ENCODE results near the gene NELL1.

NELL1 gene

GRCh38 chr11:20966489-20966888 is 297.1 kb downstream of the NELL1 start:
- DNase-seq (ENCODE audit: low spot score), result no peak

GRCh38 chr11:20973940-20974559 is 304.7 kb downstream of the NELL1 start:
- no peak for DNase-seq (ENCODE audit: low spot score)

- DNase-seq (ENCODE audit: low spot score), result no peak
These were observed 311.4 kb downstream of the NELL1 start for GRCh38 chr11:20980736-20981135.

GRCh38 chr11:20990447-20990846 is 321.1 kb downstream of the NELL1 start:
- no peak for DNase-seq (ENCODE audit: low spot score)

GRCh38 chr11:20991471-20991870 is 322.1 kb downstream of the NELL1 start:
- no peak for DNase-seq (ENCODE audit: low spot score)

- no peak for DNase-seq (ENCODE audit: low spot score)
These were observed 337.9 kb downstream of the NELL1 start for GRCh38 chr11:21007297-21007696.

GRCh38 chr11:21018248-21018647 is 348.9 kb downstream of the NELL1 start:
- DNase-seq (ENCODE audit: low spot score), result no peak

GRCh38 chr11:21026685-21027084 is 357.3 kb downstream of the NELL1 start:
- DNase-seq (ENCODE audit: low spot score), result no peak

GRCh38 chr11:21037850-21038249 is 368.5 kb downstream of the NELL1 start:
- no peak for DNase-seq (ENCODE audit: low spot score)

GRCh38 chr11:21038801-21039200 is 369.4 kb downstream of the NELL1 start:
- DNase-seq (ENCODE audit: low spot score), result no peak

GRCh38 chr11:21040630-21041029 is 371.2 kb downstream of the NELL1 start:
- no peak for DNase-seq (ENCODE audit: low spot score)

- no peak for DNase-seq (ENCODE audit: low spot score)
These were observed 379.2 kb downstream of the NELL1 start for GRCh38 chr11:21048626-21049025.

GRCh38 chr11:21053466-21053865 is 384.1 kb downstream of the NELL1 start:
- DNase-seq (ENCODE audit: low spot score), result no peak

GRCh38 chr11:21056644-21057043 is 387.3 kb downstream of the NELL1 start:
- DNase-seq (ENCODE audit: low spot score), result no peak

GRCh38 chr11:21059879-21060278 is 390.5 kb downstream of the NELL1 start:
- no peak for DNase-seq (ENCODE audit: low spot score)

- no peak for DNase-seq (ENCODE audit: low spot score)
These were observed 396.6 kb downstream of the NELL1 start for GRCh38 chr11:21066030-21066429.

GRCh38 chr11:21068886-21069285 is 399.5 kb downstream of the NELL1 start:
- no peak for DNase-seq (ENCODE audit: low spot score)

- no peak for DNase-seq (ENCODE audit: low spot score)
These were observed 400.5 kb downstream of the NELL1 start for GRCh38 chr11:21069909-21070308.

GRCh38 chr11:21072558-21072957 is 403.2 kb downstream of the NELL1 start:
- DNase-seq (ENCODE audit: low spot score), result no peak

GRCh38 chr11:21082853-21083252 is 413.5 kb downstream of the NELL1 start:
- DNase-seq (ENCODE audit: low spot score), result no peak

- no peak for DNase-seq (ENCODE audit: low spot score)
These were observed 419.5 kb downstream of the NELL1 start for GRCh38 chr11:21088930-21089329.

GRCh38 chr11:21104641-21105040 is 435.3 kb downstream of the NELL1 start:
- no peak for DNase-seq (ENCODE audit: low spot score)

- DNase-seq (ENCODE audit: low spot score), result no peak
These were observed 436.0 kb downstream of the NELL1 start for GRCh38 chr11:21105196-21105917.

- no peak for DNase-seq (ENCODE audit: low spot score)
These were observed 440.0 kb downstream of the NELL1 start for GRCh38 chr11:21109341-21109740.

All from CD4-positive, alpha-beta T cell treated with Interleukin-6 at 100 ng/mL for 8 hours (primary cell).